Panc1 (cell line): ENCODE results near the gene FADS2. TPM values are rescaled to one million over a fixed set of nuclear protein-coding genes. Genes with fewer than 3 reads are reported as not detected.

Experiments used
- ATAC-seq: fragments of 200-7000 bp; cut with Tn5 transposase; 2 replicates; pipeline ENCODE4 v1.9.1; 2020; ENCODE audit warnings: mild to moderate bottlenecking, moderate library complexity
- BruUV-seq: library from RNA; stranded (reverse); fragments of 400-500 nt; replicated peaks from 2 replicates; lab custom pipeline; 2021; lab: Mats Ljungman, UMichigan
- CTCF ChIA-PET: fragments of 300-600 bp; sonication (Branson Sonifier 250); formaldehyde crosslinking; loops from one replicate; lab custom pipeline; 2022; ENCODE audit warnings: antibody characterized with exemption; lab: Charles Lee
- POLR2A ChIA-PET: fragments of 300-600 bp; sonication (Branson Sonifier 250); formaldehyde crosslinking; loops from one replicate; lab custom pipeline; 2022; ENCODE audit warnings: antibody characterized with exemption; lab: Charles Lee
- DNase-seq: peaks from one replicate; pipeline ENCODE4 v3.0.0-alpha.2; 2010; ENCODE audit warnings: low read depth, low spot score
- H3K27ac ChIP-seq: 2 replicates; pipeline ENCODE4 v1.5.1; 2011; ENCODE audit warnings: mild to moderate bottlenecking, low read length, inconsistent platforms
- H3K27me3 ChIP-seq: fragments of 200-500 bp; sonication (Bioruptor generic); 2 replicates; pipeline ENCODE4 v1.6.0; 2014; ENCODE audit warnings: low read length, inconsistent platforms; ENCODE audit not compliant: control insufficient read depth, insufficient read depth
- H3K36me3 ChIP-seq: fragments of 200-500 bp; sonication (Bioruptor generic); 2 replicates; pipeline ENCODE4 v1.5.1; 2014; ENCODE audit warnings: inconsistent platforms, mild to moderate bottlenecking, low read length, moderate library complexity; ENCODE audit not compliant: control insufficient read depth, insufficient read depth
- H3K4me1 ChIP-seq: 2 replicates; pipeline ENCODE4 v1.5.1; 2011; ENCODE audit warnings: inconsistent platforms, mild to moderate bottlenecking, low read length, moderate library complexity; ENCODE audit not compliant: control insufficient read depth, insufficient read depth
- H3K4me3 ChIP-seq, 2 experiments: 2 replicates each; pipeline ENCODE4 v1.5.1; 2011 to 2012; ENCODE audit warnings: low read depth in 2 of 2, low read length in 2 of 2, mild to moderate bottlenecking in 2 of 2, inconsistent platforms in 1 of 2, moderate library complexity in 1 of 2
- H3K9me3 ChIP-seq: fragments of 200-500 bp; sonication (Bioruptor generic); 2 replicates; pipeline ENCODE4 v1.5.1; 2014; ENCODE audit warnings: low read depth, mild to moderate bottlenecking, inconsistent platforms, low read length, moderate library complexity; ENCODE audit not compliant: control insufficient read depth, insufficient read depth
- CTCF ChIP-seq: fragments of 450-650 bp; IDR thresholded peaks from 2 replicates; pipeline ENCODE4 v1.5.1; 2017; ENCODE audit warnings: mild to moderate bottlenecking
- POLR2AphosphoS5 ChIP-seq: IDR thresholded peaks from 2 replicates; pipeline ENCODE4 v1.6.1; 2012; ENCODE audit warnings: mild to moderate bottlenecking, low read depth, low read length, moderate library complexity
- REST ChIP-seq, 2 experiments: IDR thresholded peaks; 2 replicates each; pipeline ENCODE4 v1.6.1; 2011 to 2012; ENCODE audit warnings: low read depth in 2 of 2, control low read depth in 1 of 2, low read length in 1 of 2, mild to moderate bottlenecking in 1 of 2, moderate library complexity in 1 of 2; ENCODE audit not compliant: insufficient read depth in 1 of 2
- SIN3A ChIP-seq: IDR thresholded peaks from 2 replicates; pipeline ENCODE4 v1.6.1; 2012; ENCODE audit warnings: low read depth, mild to moderate bottlenecking, low read length, moderate library complexity, borderline replicate concordance; ENCODE audit not compliant: insufficient read depth
- TCF7L2 ChIP-seq: IDR thresholded peaks from 2 replicates; pipeline ENCODE4 v1.6.1; 2011; ENCODE audit warnings: mild to moderate bottlenecking, low read depth, low read length, inconsistent platforms
- in situ Hi-C: cut with HindIII; loops from 2 replicates; pipeline ENCODE4 v1.10.0; 2016; ENCODE audit warnings: low sequenced_read_pairs, low pct_unique_long_range_greater_than_20kb
- intact Hi-C: fragments of 100-400 bp; cut with micrococcal nuclease; formaldehyde crosslinking; loops from one replicate; pipeline ENCODE4 v1.10.0; 2022; ENCODE audit not compliant: unreplicated experiment
- total RNA-seq: library from RNA; stranded (reverse); gene quantifications from one replicate; pipeline ENCODE4 v1.2.1, GENCODE V29; 2021; ENCODE audit not compliant: unreplicated experiment

FADS2 gene
- total RNA-seq, 1 experiment from 2014 or later, result 679 TPM

- TF ChIP-seq POLR2AphosphoS5 (0 out of 2 replicates have a peak, but pooled peaks have one; percentile 17), CTCF (no peak)
- H3K27me3 ChIP-seq, result no peaks in the 10 kb centered on the region
- H3K9me3 ChIP-seq, result no peaks in the 10 kb centered on the region
- H3K27ac ChIP-seq, result peak overlapping the region; percentile 11; the same call in 1 of the 2 replicates
- in situ Hi-C loops, result no loop called here
- BruUV-seq, result no TSS peak
- CTCF ChIA-PET, result no interaction called here
- DNase-seq (no peak), ATAC-seq (no peak)
- intact Hi-C loops, result no loop called here
- POLR2A ChIA-PET, result no interaction called here
- no peak overlapping the region for H3K4me3 ChIP-seq
- peaks cover 12% of the 10 kb centered on the region for H3K4me1 ChIP-seq
- peaks cover 5% of the 10 kb centered on the region for H3K36me3 ChIP-seq
Measured at GRCh38 chr11:61794579-61794978, 33.5 kb upstream of the FADS2 start.

GRCh38 chr11:61795459-61795858 lies 32.6 kb upstream of the FADS2 start:
- ChIA-PET CTCF (no interaction called here), POLR2A (no interaction called here)
- intact Hi-C loops (no loop called here), in situ Hi-C loops (no loop called here)
- DNase-seq (no peak), ATAC-seq (no peak)
- H3K36me3 ChIP-seq, result peaks cover 4% of the 10 kb centered on the region
- H3K4me1 ChIP-seq, result peaks cover 13% of the 10 kb centered on the region
- no peaks in the 10 kb centered on the region for H3K27me3 ChIP-seq
- H3K9me3 ChIP-seq, result no peaks in the 10 kb centered on the region
- no peak overlapping the region for H3K27ac ChIP-seq
- no peak overlapping the region for H3K4me3 ChIP-seq
- no TSS peak for BruUV-seq
- TF ChIP-seq REST (IDR thresholded peaks at IDR 0.05; ENCODE audit: insufficient read depth in 1 of 2, low read depth in 2 of 2, low read length in 1 of 2) (no peak), POLR2AphosphoS5 (no peak), TCF7L2 (no peak), CTCF (no peak), SIN3A (no peak)
